GM23248 (cell line): ENCODE data around the gene POLRMT. TPM values are rescaled to one million over a fixed set of nuclear protein-coding genes. Genes with fewer than 3 reads are reported as not detected.
A peak's percentile ranks its signal among the peaks of the same experiment; 100 is the strongest.

Experiments used
- DNase-seq: peaks from one replicate; pipeline ENCODE4 v3.0.0-alpha.2; 2015
- H2AFZ ChIP-seq: fragments of 200-600 bp; sonication (generic); 2 replicates; pipeline ENCODE4 v1.6.1; 2016; ENCODE audit warnings: antibody characterized with exemption
- H3F3A ChIP-seq: fragments of 200-600 bp; sonication (generic); 2 replicates; pipeline ENCODE4 v1.6.1; 2016; ENCODE audit warnings: mild to moderate bottlenecking, antibody characterized with exemption, mixed run types; ENCODE audit not compliant: insufficient read depth
- H3K27ac ChIP-seq: fragments of 200-600 bp; sonication (generic); 2 replicates; pipeline ENCODE4 v1.5.1; 2016; ENCODE audit warnings: mild to moderate bottlenecking
- H3K27me3 ChIP-seq: fragments of 200-600 bp; sonication (generic); replicated peaks from 2 replicates; pipeline ENCODE4 v1.6.1; 2016; ENCODE audit warnings: mild to moderate bottlenecking; ENCODE audit not compliant: insufficient read depth
- H3K36me3 ChIP-seq: fragments of 200-600 bp; sonication (generic); 2 replicates; pipeline ENCODE4 v1.6.1; 2016; ENCODE audit warnings: low read depth, mild to moderate bottlenecking
- H3K4me1 ChIP-seq: fragments of 200-600 bp; sonication (generic); 2 replicates; pipeline ENCODE4 v1.6.1; 2016; ENCODE audit warnings: mild to moderate bottlenecking; ENCODE audit not compliant: insufficient read depth
- H3K4me2 ChIP-seq: fragments of 200-600 bp; sonication (generic); one replicate; pipeline ENCODE4 v1.6.1; 2016; ENCODE audit warnings: mild to moderate bottlenecking; ENCODE audit not compliant: unreplicated experiment
- H3K4me3 ChIP-seq: fragments of 200-600 bp; sonication (generic); 2 replicates; pipeline ENCODE4 v1.5.1; 2016; ENCODE audit warnings: mild to moderate bottlenecking
- H3K79me2 ChIP-seq: fragments of 200-600 bp; sonication (generic); 2 replicates; pipeline ENCODE4 v1.6.1; 2016; ENCODE audit warnings: mild to moderate bottlenecking; ENCODE audit not compliant: insufficient read depth
- H3K9ac ChIP-seq: fragments of 200-600 bp; sonication (generic); 2 replicates; pipeline ENCODE4 v1.6.1; 2016; ENCODE audit warnings: mild to moderate bottlenecking
- H3K9me2 ChIP-seq: fragments of 200-600 bp; sonication (generic); 2 replicates; pipeline ENCODE4 v1.6.1; 2016; ENCODE audit warnings: mixed run types, mild to moderate bottlenecking, moderate library complexity; ENCODE audit not compliant: insufficient read depth
- H3K9me3 ChIP-seq: fragments of 200-600 bp; sonication (generic); one replicate; pipeline ENCODE4 v1.6.1; 2017; ENCODE audit warnings: low read depth
- H4K20me1 ChIP-seq: fragments of 200-600 bp; sonication (generic); 2 replicates; pipeline ENCODE4 v1.6.0; 2016; ENCODE audit not compliant: insufficient read depth
- EZH2 ChIP-seq: fragments of 200-600 bp; sonication (generic); IDR thresholded peaks from 2 replicates; pipeline ENCODE4 v1.6.1; 2018; ENCODE audit warnings: antibody characterized with exemption, mild to moderate bottlenecking; ENCODE audit not compliant: insufficient read depth, poor library complexity, severe bottlenecking
- EZH2phosphoT487 ChIP-seq: fragments of 200-600 bp; sonication (generic); IDR thresholded peaks from 2 replicates; pipeline ENCODE4 v1.6.1; 2018; ENCODE audit warnings: antibody characterized with exemption, moderate library complexity, mild to moderate bottlenecking, low read depth; ENCODE audit not compliant: insufficient read depth
- WGBS, 2 experiments: methylation state at CpG; one replicate each; pipeline ENCODE4 v1.1.6; 2015 to 2017; ENCODE audit warnings: low lambda C conversion rate in 2 of 2, low coverage in 1 of 2; ENCODE audit errors: missing lambda C conversion rate in 2 of 2; 5-methylcytosine and 5-hydroxymethylcytosine counted together
- in situ Hi-C: fragments of 300-500 bp; cut with MboI; formaldehyde crosslinking; loops from 2 replicates; pipeline ENCODE4 v1.15.0; 2020
- polyA plus RNA-seq: library from polyadenylated mRNA; unstranded; fragments of >200 nt; fragmentation: Nextera tagmentation; extraction: Ambion mirVana; gene quantifications from 2 replicates; pipeline ENCODE4 v1.2.1, GENCODE V29; 2016
- total RNA-seq: library from RNA; depleted of rRNA; stranded (reverse); fragments of >200 nt; shearing (Covaris generic); gene quantifications from 2 replicates; pipeline ENCODE4 v1.2.3, GENCODE V29; 2014

POLRMT gene
- total and polyA plus RNA-seq, 2 experiments from 2014 or later, result 23.6 to 36.2 TPM

GRCh38 chr19:574658-575526, 58.4 kb downstream of the POLRMT start:
- no peak overlapping the region for H2AFZ ChIP-seq
- H3K27ac ChIP-seq, result peak overlapping the region; percentile 44
- no peaks in the 10 kb centered on the region for H3K36me3 ChIP-seq
- H3K4me1 ChIP-seq, result peaks cover 30% of the 10 kb centered on the region
- H3K79me2 ChIP-seq, result peaks cover 73% of the 10 kb centered on the region
- peak overlapping the region; percentile 64 for H3K4me3 ChIP-seq
- peaks cover 4% of the 10 kb centered on the region; the same call in 1 of the 2 replicates for H3F3A ChIP-seq
- no peaks in the 10 kb centered on the region for H4K20me1 ChIP-seq
- WGBS, 2 experiments, result 25 to 32% methylated on average over 22 to 32 of the region's 32 CpGs
- DNase-seq, result peak; percentile 68
- H3K4me2 ChIP-seq, result peak overlapping the region; percentile 98
- H3K27me3 ChIP-seq, result no peaks in the 10 kb centered on the region
- TF ChIP-seq EZH2phosphoT487, result no peak
- TF ChIP-seq EZH2, result no peak
- no peaks in the 10 kb centered on the region for H3K9me2 ChIP-seq
- H3K9ac ChIP-seq, result peak overlapping the region; percentile 63
- H3K9me3 ChIP-seq, result no peaks in the 10 kb centered on the region
- in situ Hi-C loops, result no loop called here

GRCh38 chr19:573519-573825, 59.9 kb downstream of the POLRMT start:
- H3K36me3 ChIP-seq, result no peaks in the 10 kb centered on the region
- DNase-seq, result peak; percentile 26
- no peaks in the 10 kb centered on the region for H3K9me2 ChIP-seq
- WGBS, 2 experiments, result 3 to 4% methylated on average over 15 of the region's 15 CpGs
- no peak overlapping the region for H3K27ac ChIP-seq
- H4K20me1 ChIP-seq, result no peaks in the 10 kb centered on the region
- no peaks in the 10 kb centered on the region for H3K27me3 ChIP-seq
- H2AFZ ChIP-seq, result no peak overlapping the region
- H3K4me1 ChIP-seq, result peaks cover 30% of the 10 kb centered on the region
- H3K4me3 ChIP-seq, result peak overlapping the region; percentile 94
- H3F3A ChIP-seq, result peaks cover 4% of the 10 kb centered on the region; the same call in 1 of the 2 replicates
- peak overlapping the region; percentile 96 for H3K9ac ChIP-seq
- H3K4me2 ChIP-seq, result peak overlapping the region; percentile 98
- peaks cover 59% of the 10 kb centered on the region for H3K79me2 ChIP-seq
- H3K9me3 ChIP-seq, result no peaks in the 10 kb centered on the region
- TF ChIP-seq EZH2, result no peak
- no peak for TF ChIP-seq EZH2phosphoT487
- in situ Hi-C loops, result no loop called here

- WGBS, 2 experiments, result 2 to 3% methylated on average over 35 to 42 of the region's 55 CpGs
- peaks cover 30% of the 10 kb centered on the region for H3K4me1 ChIP-seq
- peak; percentile 82 for DNase-seq
- peak overlapping the region; percentile 98 for H3K4me2 ChIP-seq
- TF ChIP-seq EZH2, result no peak
- no peak for TF ChIP-seq EZH2phosphoT487
- in situ Hi-C loops, result no loop called here
- no peaks in the 10 kb centered on the region for H3K9me2 ChIP-seq
- peaks cover 4% of the 10 kb centered on the region; the same call in 1 of the 2 replicates for H3F3A ChIP-seq
- no peaks in the 10 kb centered on the region for H3K27me3 ChIP-seq
- H3K9ac ChIP-seq, result peak overlapping the region; percentile 96
- H2AFZ ChIP-seq, result peak overlapping the region; percentile 53; the same call in 1 of the 2 replicates
- no peaks in the 10 kb centered on the region for H3K9me3 ChIP-seq
- H3K27ac ChIP-seq, result peak overlapping the region; percentile 60
- H3K79me2 ChIP-seq, result peaks cover 54% of the 10 kb centered on the region
- H3K4me3 ChIP-seq, result peak overlapping the region; percentile 94
- no peaks in the 10 kb centered on the region for H3K36me3 ChIP-seq
- no peaks in the 10 kb centered on the region for H4K20me1 ChIP-seq
Measured at GRCh38 chr19:572743-573518, 60.4 kb downstream of the POLRMT start.

GRCh38 chr19:572140-572742, 61.1 kb downstream of the POLRMT start, which contains the start of gene BSG:
TSS of gene BSG (plus strand) at chr19:572596. CDS start at chr19:572635, 39 bp downstream.
- Histone ChIP-seq H3K36me3 (no peaks in the 10 kb centered on the region), H3K4me2 (peak within 1 kb of the TSS; percentile 98), H4K20me1 (no peaks in the 10 kb centered on the region), H3K4me1 (peaks cover 30% of the 10 kb centered on the region), H2AFZ (peak within 1 kb of the TSS; percentile 88), H3K4me3 (peak within 1 kb of the TSS; percentile 94), H3K9me3 (no peaks in the 10 kb centered on the region), H3K27me3 (no peaks in the 10 kb centered on the region), H3K27ac (peak within 1 kb of the TSS; percentile 75), H3K9me2 (no peaks in the 10 kb centered on the region), H3K9ac (peak within 1 kb of the TSS; percentile 96), H3K79me2 (peaks cover 47% of the 10 kb centered on the region), H3F3A (peaks cover 4% of the 10 kb centered on the region; the same call in 1 of the 2 replicates)
- 1% methylated on average over 77 of the region's 79 CpGs for WGBS, 2 experiments
- in situ Hi-C loops, result no loop called here
- TF ChIP-seq EZH2phosphoT487 (no peak), EZH2 (no peak)
- DNase-seq, result peak; percentile 100
